Frontal cortex (tissue), 4 donors: Measurements from ENCODE around the gene MKNK1. TPM values are rescaled to one million over a fixed set of nuclear protein-coding genes. Genes with fewer than 3 reads are reported as not detected.

Experiments used
- DNase-seq, 2 donors: peaks; one replicate each; pipeline ENCODE4 v3.0.0; 2012; ENCODE audit warnings: low spot score in 2 of 2
- FAIRE-seq: peaks from 2 replicates; lab custom pipeline; 2012; peaks lifted over from hg19 to GRCh38; lab: Jason Lieb, UNC
- total RNA-seq: library from RNA; depleted of rRNA; stranded (reverse); fragments of >200 nt; gene quantifications from one replicate; pipeline ENCODE4 v1.2.3, GENCODE V29; 2014
- donor health status: control.
- donor health status: control.
- donor health status: control.

MKNK1 gene
- total RNA-seq, 1 donor from 2014 or later = 7.7 TPM

DNA sequence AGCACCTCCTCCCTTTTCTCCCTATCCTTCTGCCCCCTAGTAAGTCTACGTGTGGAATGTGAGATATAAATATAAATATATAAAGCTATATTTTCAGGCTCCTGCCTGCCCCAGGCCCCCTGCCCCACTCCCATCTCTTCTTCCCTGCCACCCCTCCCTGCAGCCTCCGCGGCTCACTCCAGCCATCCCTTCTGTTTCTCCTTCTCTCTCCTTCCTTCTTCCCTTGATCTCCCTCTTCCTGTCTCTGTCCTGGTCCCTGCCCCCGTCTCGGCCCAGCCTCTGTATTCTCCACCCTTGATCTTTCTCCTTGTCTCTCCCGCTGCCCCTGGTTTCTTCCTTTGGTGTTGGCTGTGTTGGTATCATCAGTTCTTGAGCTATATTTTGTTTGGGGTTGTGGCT is 91.3 kb downstream of the MKNK1 start:
- FAIRE-seq = no peak
- DNase-seq = no peak

DNA sequence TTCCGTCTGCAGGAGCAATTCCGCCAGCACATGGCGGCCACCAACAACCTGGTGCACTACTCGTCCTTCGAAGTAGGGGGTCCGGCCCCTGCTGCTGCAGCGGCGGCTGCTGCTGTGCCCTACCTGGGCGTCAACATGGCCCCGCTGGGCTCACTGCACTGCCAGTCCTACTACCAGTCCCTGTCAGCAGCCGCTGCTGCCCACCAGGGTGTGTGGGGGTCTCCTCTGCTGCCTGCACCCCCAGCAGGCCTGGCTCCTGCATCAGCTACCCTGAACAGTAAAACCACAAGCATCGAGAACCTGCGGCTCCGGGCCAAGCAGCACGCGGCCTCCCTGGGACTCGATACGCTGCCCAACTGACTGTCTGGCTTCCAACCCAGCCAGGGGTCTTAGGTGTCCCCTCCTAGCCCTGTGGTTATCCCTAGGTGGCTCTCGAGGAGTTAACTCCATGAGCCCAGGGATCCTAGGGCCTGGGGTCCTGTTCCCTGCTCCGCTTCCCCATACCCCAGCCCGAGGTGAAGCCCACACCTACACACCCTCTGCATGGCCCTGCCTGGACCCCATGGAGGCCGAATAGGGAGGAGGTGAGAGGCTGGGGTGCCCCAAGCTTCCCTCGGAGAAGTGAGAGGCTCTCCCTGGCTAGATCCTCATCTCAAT is 91.8 kb downstream of the MKNK1 start:
- no peak for DNase-seq

DNA sequence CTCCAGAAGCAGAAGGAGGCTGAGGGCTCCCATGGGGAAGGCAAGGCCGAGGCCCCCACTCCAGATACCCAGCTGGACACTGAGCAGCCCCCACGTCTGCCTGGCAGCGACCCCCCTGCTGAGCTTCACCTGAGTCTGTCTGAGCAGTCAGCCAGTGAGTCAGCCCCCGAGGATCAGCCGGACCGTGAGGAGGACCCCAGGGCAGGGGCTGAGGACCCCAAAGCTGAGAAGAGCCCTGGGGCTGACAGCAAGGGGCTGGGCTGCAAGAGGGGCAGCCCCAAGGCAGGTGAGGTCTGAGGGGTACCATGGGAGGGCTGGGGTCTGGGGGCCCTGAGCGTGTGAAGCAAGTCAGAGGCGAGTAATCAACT is 93.1 kb downstream of the MKNK1 start:
- DNase-seq (no peak), FAIRE-seq (no peak)

More for the DNA sequence above, 91.8 kb downstream of the MKNK1 start:
- no peak for FAIRE-seq

DNA sequence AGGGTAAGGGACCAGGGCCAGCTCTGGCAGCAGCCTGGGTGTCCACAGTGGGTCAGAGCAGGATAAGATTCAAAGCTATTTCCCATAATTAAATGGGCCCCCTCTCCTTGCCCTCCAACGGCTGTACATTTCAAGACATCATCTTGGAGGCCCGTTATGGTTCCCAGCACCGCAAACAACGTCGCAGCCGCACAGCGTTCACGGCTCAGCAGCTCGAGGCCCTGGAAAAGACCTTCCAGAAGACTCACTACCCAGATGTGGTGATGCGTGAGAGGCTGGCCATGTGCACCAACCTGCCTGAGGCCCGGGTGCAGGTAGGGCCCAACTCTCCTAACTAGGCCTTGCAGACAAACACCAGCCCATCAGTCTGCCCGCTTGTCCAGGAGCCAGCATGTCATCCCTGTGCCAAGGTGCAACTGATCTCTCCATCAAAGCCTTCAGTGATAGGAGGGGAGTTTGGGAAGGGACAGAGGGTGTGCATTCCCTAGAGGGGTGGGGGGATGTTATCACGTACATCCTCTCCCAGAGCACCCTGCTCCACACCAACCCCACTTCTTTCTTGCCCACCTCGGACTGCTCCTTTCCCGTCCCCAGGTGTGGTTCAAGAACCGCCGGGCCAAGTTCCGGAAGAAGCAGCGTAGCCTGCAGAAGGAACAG is 93.6 kb downstream of the MKNK1 start:
- FAIRE-seq (no peak), DNase-seq (no peak)

DNA sequence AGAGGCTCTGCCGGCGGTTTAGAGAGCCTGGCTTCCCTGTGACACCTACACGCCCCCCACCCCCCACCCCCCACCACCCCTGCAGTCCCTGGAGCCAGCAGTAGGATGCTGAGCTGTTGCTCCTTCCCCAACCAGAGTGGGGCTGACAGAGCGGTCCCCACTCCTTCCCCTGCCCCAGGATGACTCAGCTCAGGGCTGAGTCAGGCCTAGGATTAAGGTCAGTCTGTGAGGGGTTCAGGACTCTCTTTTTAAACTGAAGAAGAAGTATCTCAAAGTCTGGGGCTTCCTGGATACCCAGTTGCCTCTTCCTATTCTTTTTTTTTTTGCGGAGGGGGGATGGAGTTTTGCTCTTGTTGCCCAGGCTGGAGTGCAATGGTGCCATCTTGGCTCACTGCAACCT is 95.3 kb downstream of the MKNK1 start:
- no peak for DNase-seq
- FAIRE-seq = no peak

Other genes starting within 250 kb of the MKNK1 start
- gene FAAH, start 210.0 kb downstream of the MKNK1 start, total RNA-seq = 19.6 TPM
- gene DMBX1, start 114.4 kb downstream of the MKNK1 start, total RNA-seq = not detected
- under 0.01 TPM for gene KNCN, start 52.6 kb downstream of the MKNK1 start, total RNA-seq
- gene MOB3C, start 12.5 kb upstream of the MKNK1 start, total RNA-seq = 3.3 TPM
- gene ATPAF1, start 64.1 kb upstream of the MKNK1 start, total RNA-seq = 31.4 TPM
- gene TEX38, start 67.6 kb upstream of the MKNK1 start, total RNA-seq = not detected
- 11.0 TPM for gene EFCAB14, start 114.8 kb upstream of the MKNK1 start, total RNA-seq
- not detected for gene CYP4B1, start 194.8 kb upstream of the MKNK1 start, total RNA-seq